H9 (cell line): Measurements from ENCODE around the gene FAM98C. TPM values are rescaled to one million over a fixed set of nuclear protein-coding genes. Genes with fewer than 3 reads are reported as not detected.

Experiments used
- DNase-seq: peaks from one replicate; pipeline ENCODE4 v3.0.0-alpha.2; 2017
- H2AFZ ChIP-seq: one replicate; pipeline ENCODE4 v1.6.1; 2013; ENCODE audit warnings: mild to moderate bottlenecking, low read length, control low read depth, moderate library complexity
- H2AK5ac ChIP-seq: 2 replicates; pipeline ENCODE4 v1.6.1; 2013; ENCODE audit warnings: low read length, control low read depth, mixed read lengths; ENCODE audit not compliant: insufficient read length
- H2BK120ac ChIP-seq: one replicate; pipeline ENCODE4 v1.6.1; 2013; ENCODE audit warnings: low read depth, mild to moderate bottlenecking, low read length, control low read depth, inconsistent platforms; ENCODE audit not compliant: poor library complexity, severe bottlenecking
- H2BK12ac ChIP-seq: 2 replicates; pipeline ENCODE4 v1.6.1; 2013; ENCODE audit warnings: low read length, control low read depth, mixed read lengths, low read depth; ENCODE audit not compliant: insufficient read length
- H2BK15ac ChIP-seq: 2 replicates; pipeline ENCODE4 v1.6.1; 2013; ENCODE audit warnings: low read depth, low read length, control low read depth
- H2BK20ac ChIP-seq: one replicate; pipeline ENCODE4 v1.6.1; 2013; ENCODE audit warnings: low read depth, mild to moderate bottlenecking, low read length, control low read depth, inconsistent platforms; ENCODE audit not compliant: poor library complexity, severe bottlenecking
- H2BK5ac ChIP-seq: 2 replicates; pipeline ENCODE4 v1.6.1; 2013; ENCODE audit warnings: low read length, control low read depth, mixed read lengths; ENCODE audit not compliant: insufficient read length
- H3K14ac ChIP-seq: 2 replicates; pipeline ENCODE4 v1.6.1; 2013; ENCODE audit warnings: low read length, control low read depth; ENCODE audit not compliant: insufficient read depth
- H3K18ac ChIP-seq: 2 replicates; pipeline ENCODE4 v1.6.1; 2013; ENCODE audit warnings: low read depth, mild to moderate bottlenecking, mixed read lengths, low read length, control low read depth; ENCODE audit not compliant: insufficient read length
- H3K23ac ChIP-seq: 2 replicates; pipeline ENCODE4 v1.6.1; 2013; ENCODE audit warnings: low read length, control low read depth, mixed read lengths, low read depth; ENCODE audit not compliant: insufficient read length
- H3K23me2 ChIP-seq: 2 replicates; pipeline ENCODE4 v1.6.1; 2013; ENCODE audit warnings: low read depth, mild to moderate bottlenecking, mixed read lengths, low read length, control low read depth; ENCODE audit not compliant: insufficient read length, poor library complexity, severe bottlenecking
- H3K27ac ChIP-seq: 2 replicates; pipeline ENCODE4 v1.5.1; 2013; ENCODE audit warnings: low read length, control low read depth, mixed read lengths, low read depth; ENCODE audit not compliant: insufficient read length
- H3K27me3 ChIP-seq: 2 replicates; pipeline ENCODE4 v1.6.1; 2013; ENCODE audit warnings: low read length, control low read depth, inconsistent platforms; ENCODE audit not compliant: insufficient read depth
- H3K4ac ChIP-seq: 2 replicates; pipeline ENCODE4 v1.6.1; 2013; ENCODE audit warnings: low read depth, mild to moderate bottlenecking, control low read depth, inconsistent platforms, low read length, moderate library complexity
- H3K4me1 ChIP-seq: 2 replicates; pipeline ENCODE4 v1.6.1; 2013; ENCODE audit warnings: low read length, control low read depth, inconsistent platforms; ENCODE audit not compliant: insufficient read depth
- H3K4me2 ChIP-seq: 2 replicates; pipeline ENCODE4 v1.6.1; 2013; ENCODE audit warnings: low read length, control low read depth, mixed read lengths; ENCODE audit not compliant: insufficient read length, insufficient read depth
- H3K56ac ChIP-seq: 2 replicates; pipeline ENCODE4 v1.6.1; 2013; ENCODE audit warnings: low read depth, mild to moderate bottlenecking, mixed read lengths, low read length, control low read depth; ENCODE audit not compliant: insufficient read length
- H3K79me1 ChIP-seq: 2 replicates; pipeline ENCODE4 v1.6.1; 2013; ENCODE audit warnings: low read depth, mild to moderate bottlenecking, moderate library complexity, low read length, control low read depth, inconsistent platforms; ENCODE audit not compliant: insufficient read depth, poor library complexity, severe bottlenecking
- H3K79me2 ChIP-seq: 2 replicates; pipeline ENCODE4 v1.6.1; 2013; ENCODE audit warnings: low read length, control low read depth, inconsistent platforms; ENCODE audit not compliant: insufficient read depth
- H3K9ac ChIP-seq: 2 replicates; pipeline ENCODE4 v1.6.1; 2013; ENCODE audit warnings: low read length, control low read depth, mixed read lengths; ENCODE audit not compliant: insufficient read length; ENCODE audit errors: extremely low read depth
- H3K9me3 ChIP-seq: one replicate; pipeline ENCODE4 v1.6.1; 2013; ENCODE audit warnings: low read depth, low read length, inconsistent platforms; ENCODE audit not compliant: control insufficient read depth
- H3T11ph ChIP-seq: one replicate; pipeline ENCODE4 v1.6.1; 2013; ENCODE audit warnings: mild to moderate bottlenecking, low read length, control low read depth, inconsistent platforms
- H4K20me1 ChIP-seq: one replicate; pipeline ENCODE4 v1.6.1; 2013; ENCODE audit not compliant: control insufficient read depth, insufficient read length, insufficient read depth
- H4K5ac ChIP-seq: 2 replicates; pipeline ENCODE4 v1.6.1; 2013; ENCODE audit warnings: low read depth, mild to moderate bottlenecking, mixed read lengths, low read length, control low read depth; ENCODE audit not compliant: insufficient read length
- H4K8ac ChIP-seq: replicated peaks from 2 replicates; pipeline ENCODE4 v1.6.1; 2013; ENCODE audit warnings: low read length, control low read depth, mixed read lengths, low read depth; ENCODE audit not compliant: insufficient read length
- H4K91ac ChIP-seq: 2 replicates; pipeline ENCODE4 v1.6.1; 2013; ENCODE audit warnings: low read depth, mild to moderate bottlenecking, moderate library complexity, mixed read lengths, low read length, control low read depth; ENCODE audit not compliant: insufficient read length
- H3K27ac Mint-ChIP-seq, 3 experiments: 2 replicates in 2 of 3; 3 replicates in 1 of 3; pipeline ENCODE4 v1.8.0; 2020 to 2021; ENCODE audit warnings: mixed read lengths in 3 of 3, mild to moderate bottlenecking in 1 of 3, moderate library complexity in 1 of 3
- H3K27me3 Mint-ChIP-seq: 2 replicates; pipeline ENCODE4 v1.8.0; 2021; ENCODE audit warnings: low read depth, mild to moderate bottlenecking, moderate library complexity, mixed read lengths
- H3K36me3 Mint-ChIP-seq, 3 experiments: 2 replicates in 2 of 3; 3 replicates in 1 of 3; pipeline ENCODE4 v1.8.0; 2020 to 2021; ENCODE audit warnings: low read depth in 3 of 3, mixed read lengths in 3 of 3; ENCODE audit not compliant: insufficient read depth in 1 of 3
- H3K4me1 Mint-ChIP-seq, 2 experiments: 2 replicates each; pipeline ENCODE4 v1.8.0; 2020; ENCODE audit warnings: mixed read lengths in 2 of 2
- H3K4me3 Mint-ChIP-seq, 2 experiments: 2 replicates in 1 of 2; 3 replicates in 1 of 2; pipeline ENCODE4 v1.8.0; 2020 to 2021; ENCODE audit warnings: mild to moderate bottlenecking in 2 of 2, mixed read lengths in 2 of 2, moderate library complexity in 1 of 2
- H3K9me3 Mint-ChIP-seq, 2 experiments: 2 replicates in 1 of 2; 3 replicates in 1 of 2; pipeline ENCODE4 v1.8.0; 2020; ENCODE audit warnings: mild to moderate bottlenecking in 2 of 2, mixed read lengths in 2 of 2, moderate library complexity in 1 of 2
- CTCF ChIP-seq: fragments of 200-600 bp; sonication (generic); conservative IDR thresholded peaks from 3 replicates; pipeline ENCODE4 v1.8.0; 2021; ENCODE audit warnings: antibody characterized with exemption, mild to moderate bottlenecking
- WGBS: extraction: QIAGEN DNeasy Blood & Tissue Kit; methylation state at CpG from one replicate; pipeline ENCODE4 v1.1.7; 2013; ENCODE audit warnings: missing lambda C conversion rate, low lambda C conversion rate, mixed read lengths; ENCODE audit not compliant: insufficient read length; ENCODE audit errors: extremely low coverage; 5-methylcytosine and 5-hydroxymethylcytosine counted together
- total RNA-seq: library from RNA; stranded (reverse); gene quantifications from 2 replicates; pipeline ENCODE4 v1.2.1, GENCODE V29; 2021

The FAM98C gene
- total RNA-seq, 1 experiment from 2014 or later = 16.4 TPM

DNA sequence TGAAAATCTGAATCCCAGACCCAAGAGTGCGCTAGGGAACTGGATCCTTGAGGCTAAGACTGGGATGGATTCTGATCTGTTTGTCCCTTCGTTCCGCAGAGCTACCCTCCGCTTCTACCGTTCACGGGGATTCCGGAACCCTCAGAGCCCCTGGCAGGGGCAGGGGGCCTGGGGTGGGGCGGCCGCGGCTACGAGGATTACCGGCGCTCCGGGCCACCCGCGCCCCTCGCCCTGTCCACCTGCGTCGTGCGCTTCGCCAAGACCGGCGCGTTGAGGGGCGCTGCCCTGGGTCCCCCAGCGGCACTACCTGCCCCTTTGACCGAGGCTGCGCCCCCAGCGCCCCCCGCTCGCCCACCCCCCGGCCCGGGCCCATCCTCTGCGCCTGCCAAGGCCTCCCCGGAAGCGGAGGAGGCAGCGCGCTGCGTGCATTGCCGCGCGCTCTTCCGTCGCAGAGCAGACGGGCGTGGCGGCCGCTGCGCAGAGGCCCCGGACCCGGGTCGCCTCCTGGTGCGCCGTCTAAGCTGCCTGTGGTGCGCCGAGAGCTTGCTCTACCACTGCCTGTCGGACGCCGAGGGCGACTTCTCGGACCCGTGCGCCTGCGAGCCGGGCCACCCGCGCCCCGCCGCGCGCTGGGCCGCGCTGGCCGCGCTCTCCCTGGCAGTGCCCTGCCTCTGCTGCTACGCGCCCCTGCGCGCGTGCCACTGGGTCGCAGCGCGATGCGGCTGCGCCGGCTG, 7.3 kb upstream of the FAM98C start:
- Mint-ChIP-seq H3K9me3 (no peaks in the 10 kb centered on the region), H3K36me3 (peaks cover 26 to 43% (median 31%) of the 10 kb centered on the region in 3 experiments), H3K4me1 (peaks cover 33 to 44% of the 10 kb centered on the region in 2 experiments), H3K4me3 (no peak overlapping the region), H3K27ac (no peak overlapping the region), H3K27me3 (peaks cover 49% of the 10 kb centered on the region)
- Histone ChIP-seq H3K79me1 (no peaks in the 10 kb centered on the region), H4K20me1 (no peaks in the 10 kb centered on the region), H3K23me2 (peaks cover 4% of the 10 kb centered on the region), H3K27ac (no peak overlapping the region), H4K91ac (no peak overlapping the region), H4K8ac (no peak overlapping the region), H3K23ac (no peak overlapping the region), H3K56ac (no peak overlapping the region), H2AK5ac (no peak overlapping the region), H3K4me2 (no peak overlapping the region), H3K14ac (no peak overlapping the region), H3K4ac (no peak overlapping the region), H3K9ac (no peak overlapping the region), H2BK120ac (no peak overlapping the region), H4K5ac (no peak overlapping the region), H2BK15ac (no peak overlapping the region), H3K9me3 (no peaks in the 10 kb centered on the region), H2AFZ (no peak overlapping the region), H3T11ph (no peak overlapping the region), H2BK12ac (no peak overlapping the region), H2BK5ac (no peak overlapping the region), H3K27me3 (no peaks in the 10 kb centered on the region; the same call in 1 of the 2 replicates), H3K18ac (no peak overlapping the region), H2BK20ac (no peak overlapping the region), H3K79me2 (no peaks in the 10 kb centered on the region), H3K4me1 (no peaks in the 10 kb centered on the region; the same call in 1 of the 2 replicates)
- DNase-seq = no peak
- TF ChIP-seq CTCF = no peak
- no CpG with 5 or more reads among the region's 86 CpGs for WGBS
